GM19468 (cell line): Measurements from ENCODE around the gene GALNT15.

Source experiments
- ATAC-seq: cut with Tn5 transposase; IDR thresholded peaks from one replicate; pipeline ENCODE4 v1.9.1; 2021; ENCODE audit warnings: mild to moderate bottlenecking, moderate library complexity, moderate number of reproducible peaks; ENCODE audit not compliant: unreplicated experiment; ENCODE audit errors: extremely low read depth

GALNT15 gene

GRCh38 chr3:16183601-16184270 is 9.3 kb downstream of the GALNT15 start:
- ATAC-seq: no peak

- ATAC-seq: no peak
Observed at GRCh38 chr3:16186086-16186485, 11.6 kb downstream of the GALNT15 start.

- no peak for ATAC-seq
Observed at GRCh38 chr3:16186565-16186964, 12.1 kb downstream of the GALNT15 start.

GRCh38 chr3:16187213-16187790 is 12.8 kb downstream of the GALNT15 start:
- ATAC-seq: no peak

DNA sequence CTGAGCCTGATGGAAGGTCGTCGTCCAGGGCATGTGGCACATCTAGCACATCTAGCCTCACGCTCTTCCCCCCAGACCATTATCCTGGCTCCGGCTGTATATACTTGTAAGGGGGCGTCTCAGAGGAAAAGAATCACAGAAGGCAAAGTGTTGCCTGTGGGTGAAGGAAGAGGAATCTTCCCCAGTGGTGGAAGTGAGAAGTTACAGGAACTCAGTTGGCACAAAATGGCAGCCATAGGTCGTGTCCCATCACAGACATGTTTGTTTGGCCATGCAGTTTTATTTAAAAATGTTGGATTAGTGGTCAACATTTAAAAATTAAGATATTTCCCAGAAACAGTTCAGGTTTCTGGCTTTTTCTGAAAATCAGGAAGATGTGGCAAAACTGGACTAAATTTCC is 13.6 kb downstream of the GALNT15 start:
- no peak for ATAC-seq

- no peak for ATAC-seq
Observed at GRCh38 chr3:16189201-16189600, 14.7 kb downstream of the GALNT15 start.

DNA sequence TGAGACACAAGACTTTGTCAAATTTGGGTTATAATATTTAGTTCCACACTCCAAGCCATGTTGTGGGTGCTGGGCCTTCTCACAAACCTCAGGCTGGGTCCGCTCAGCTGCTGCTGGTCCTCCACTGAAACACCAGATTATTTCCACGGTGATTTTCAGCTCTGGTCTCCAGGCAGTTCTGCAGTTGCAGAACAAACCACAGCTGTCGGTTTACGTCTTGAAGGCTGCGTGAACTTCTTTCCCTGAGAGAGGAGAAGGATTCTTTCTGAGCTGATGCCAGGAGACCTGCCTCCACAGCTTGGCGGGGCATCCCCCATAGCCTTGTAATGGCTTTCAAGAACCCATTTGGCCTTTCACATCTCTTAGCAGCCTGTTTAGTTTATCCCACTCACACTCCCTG is 16.2 kb downstream of the GALNT15 start:
- no peak for ATAC-seq

- ATAC-seq: no peak
Observed at GRCh38 chr3:16191591-16191990, 17.1 kb downstream of the GALNT15 start.

DNA sequence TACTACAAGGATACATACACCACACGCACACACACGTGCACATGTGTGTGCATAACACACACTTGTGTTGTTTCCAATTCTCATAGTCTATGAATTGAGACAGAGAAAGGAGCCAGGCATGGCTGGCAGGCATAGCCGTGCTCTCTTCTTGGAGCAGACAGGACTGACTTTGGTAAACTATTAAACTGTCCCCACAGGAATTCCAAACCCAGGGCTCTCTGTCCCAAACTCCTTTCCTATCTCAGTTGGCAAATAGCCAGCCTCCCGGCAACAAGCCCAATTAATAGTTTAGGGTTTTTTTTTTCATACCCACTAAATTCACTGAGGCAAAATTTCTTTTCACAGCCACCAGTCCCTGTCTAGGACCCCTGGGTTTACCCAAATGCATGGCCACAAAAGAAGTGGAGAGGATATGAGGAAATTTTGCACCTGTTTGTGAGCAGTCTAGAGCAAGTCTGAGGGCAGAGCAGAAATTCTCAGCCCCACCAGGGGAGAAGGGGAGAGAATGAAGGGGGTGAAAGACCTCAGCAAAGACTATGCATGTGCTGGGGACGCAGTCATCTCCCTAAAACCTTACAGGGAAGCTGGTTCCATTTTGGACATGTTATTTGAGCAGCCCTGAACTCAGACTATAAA is 17.8 kb downstream of the GALNT15 start:
- ATAC-seq: no peak

DNA sequence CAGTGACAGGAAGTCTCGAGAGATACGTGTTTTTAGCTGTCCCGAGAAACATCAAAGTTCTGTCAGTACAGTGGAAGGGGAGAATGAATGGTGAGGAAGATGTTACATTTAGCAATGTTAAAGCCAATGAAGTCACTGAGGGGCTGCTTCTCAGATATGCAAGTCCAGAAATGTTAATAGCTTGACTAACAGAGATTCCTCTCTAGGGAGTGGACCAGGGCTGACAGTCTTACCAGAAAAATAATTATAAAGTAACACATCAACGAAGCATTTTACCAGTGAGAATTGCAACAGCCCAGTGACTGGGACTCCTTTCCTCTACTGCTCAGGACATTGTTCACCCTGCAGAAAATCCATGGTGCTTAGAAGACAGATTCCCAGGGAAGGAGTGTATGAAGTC is 23.9 kb downstream of the GALNT15 start:
- no peak for ATAC-seq

DNA sequence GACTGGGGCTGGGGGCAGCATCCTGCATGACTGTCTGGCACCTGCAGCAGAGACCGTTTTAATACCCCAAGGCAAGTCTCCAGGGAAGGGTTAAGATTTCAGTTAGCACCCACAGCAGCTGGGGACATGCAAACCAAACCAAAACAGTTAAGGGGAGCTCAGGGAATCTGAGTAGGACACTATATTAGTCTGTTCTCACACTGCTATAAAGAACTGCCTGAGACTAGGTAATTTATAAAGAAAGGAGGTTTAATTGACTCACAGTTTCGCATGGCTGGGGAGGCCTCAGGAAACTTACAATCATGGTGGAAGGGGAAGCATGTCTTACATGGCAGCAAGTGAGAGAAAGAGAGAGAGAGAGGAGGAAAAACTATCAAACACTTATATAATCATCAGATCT is 25.3 kb downstream of the GALNT15 start:
- no peak for ATAC-seq

DNA sequence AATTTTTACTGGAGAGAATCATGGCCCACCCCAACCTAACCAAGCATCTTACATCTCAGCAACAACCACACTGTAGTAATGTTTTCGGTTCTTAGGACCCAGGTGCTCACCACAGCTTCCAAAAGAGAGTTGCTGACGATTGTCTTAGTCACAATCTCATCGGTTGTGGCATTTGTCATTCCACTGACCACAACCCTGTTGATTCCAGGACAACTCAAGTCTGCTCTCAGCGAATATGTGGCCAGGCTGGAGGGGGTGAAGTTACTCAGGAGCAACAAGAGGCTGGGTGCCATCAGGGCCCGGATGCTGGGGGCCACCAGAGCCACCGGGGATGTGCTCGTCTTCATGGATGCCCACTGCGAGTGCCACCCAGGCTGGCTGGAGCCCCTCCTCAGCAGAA is 25.9 kb downstream of the GALNT15 start:
- ATAC-seq: no peak

DNA sequence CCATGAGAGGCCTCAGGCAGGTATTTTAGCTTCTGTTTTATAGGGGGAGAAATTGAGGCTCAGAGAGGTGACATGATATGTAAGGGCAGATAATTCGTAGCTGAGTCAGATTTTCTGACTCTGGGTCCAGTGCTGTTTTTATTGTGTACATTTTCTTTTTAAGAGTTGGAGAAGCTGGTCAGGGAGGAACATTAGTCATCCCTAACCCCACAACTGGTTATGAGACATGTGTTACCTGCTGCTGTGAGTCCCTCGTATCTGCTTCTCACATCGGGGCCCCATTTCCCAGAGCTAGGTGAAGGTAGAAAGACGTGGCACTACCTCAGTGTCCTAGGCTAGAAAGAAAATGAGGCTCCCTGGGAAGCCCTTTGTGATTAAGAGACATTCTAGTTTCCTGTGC is 28.6 kb downstream of the GALNT15 start:
- ATAC-seq: no peak

DNA sequence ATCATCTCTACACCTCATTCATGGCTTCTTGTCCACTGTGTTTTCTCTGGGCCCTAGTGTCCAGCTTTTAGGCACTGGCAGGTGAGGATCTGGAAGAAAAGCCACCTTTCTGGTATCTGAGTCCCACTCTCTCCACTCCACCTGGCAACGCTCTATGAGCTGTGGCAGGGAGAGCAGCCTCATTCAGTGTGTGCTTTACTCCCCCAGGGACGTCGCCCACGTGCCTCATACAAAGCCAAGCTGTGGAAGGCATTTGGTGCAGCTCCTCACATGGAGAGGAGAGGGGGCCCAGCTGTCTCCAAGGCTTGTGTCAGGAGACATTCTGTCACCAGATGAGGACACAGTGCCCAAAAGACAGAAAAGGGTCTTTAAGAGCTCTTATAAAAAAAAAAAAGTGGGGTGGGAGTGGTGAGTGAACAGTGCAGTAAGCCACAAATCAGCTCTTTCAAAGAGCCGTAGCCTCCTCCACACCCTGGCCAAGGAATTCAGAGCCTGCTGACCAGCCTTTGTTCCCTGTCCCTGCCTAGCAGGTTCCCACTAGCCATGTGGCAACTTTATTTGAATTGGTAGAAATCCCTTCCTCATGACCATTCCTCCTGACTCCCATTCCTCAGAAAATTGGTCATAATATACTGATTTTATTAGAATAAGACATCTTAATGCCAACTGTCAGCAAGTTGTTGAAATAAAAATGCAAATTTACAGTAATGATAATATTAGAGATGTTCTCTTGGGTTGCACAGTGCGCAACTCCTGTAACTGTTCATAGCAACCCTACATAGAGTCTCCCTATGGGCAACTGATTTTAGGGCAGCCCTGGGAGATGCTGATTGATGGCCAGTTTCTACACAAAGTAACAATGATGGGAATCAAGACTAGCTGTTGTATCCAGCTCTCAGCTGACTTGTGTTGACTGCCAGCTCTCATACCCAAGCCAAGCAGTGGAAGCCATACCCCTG is 29.5 kb downstream of the GALNT15 start:
- no peak for ATAC-seq

GRCh38 chr3:16204751-16205150 is 30.3 kb downstream of the GALNT15 start:
- no peak for ATAC-seq

- no peak for ATAC-seq
Observed at GRCh38 chr3:16205156-16205870, 30.8 kb downstream of the GALNT15 start.

DNA sequence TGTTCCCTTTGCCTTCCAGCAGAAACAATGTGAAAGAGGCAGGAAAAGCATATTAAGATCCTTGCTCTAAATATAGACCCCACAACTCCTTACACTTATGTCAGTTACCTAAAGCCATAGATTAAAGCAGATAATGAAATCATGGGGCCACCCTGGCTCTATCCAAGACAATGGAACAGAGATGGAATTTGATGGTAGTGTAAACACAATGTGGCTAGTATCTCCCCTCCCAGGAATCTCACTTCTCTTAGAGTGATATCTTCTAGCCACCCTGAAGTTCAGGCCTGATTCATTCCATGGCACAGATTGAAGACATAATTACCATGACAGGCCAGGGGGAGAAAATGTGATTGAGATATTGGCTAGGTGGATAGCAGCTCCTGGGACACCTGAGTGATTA is 32.6 kb downstream of the GALNT15 start:
- no peak for ATAC-seq

- no peak for ATAC-seq
Observed at GRCh38 chr3:16211176-16211904, 36.9 kb downstream of the GALNT15 start.

DNA sequence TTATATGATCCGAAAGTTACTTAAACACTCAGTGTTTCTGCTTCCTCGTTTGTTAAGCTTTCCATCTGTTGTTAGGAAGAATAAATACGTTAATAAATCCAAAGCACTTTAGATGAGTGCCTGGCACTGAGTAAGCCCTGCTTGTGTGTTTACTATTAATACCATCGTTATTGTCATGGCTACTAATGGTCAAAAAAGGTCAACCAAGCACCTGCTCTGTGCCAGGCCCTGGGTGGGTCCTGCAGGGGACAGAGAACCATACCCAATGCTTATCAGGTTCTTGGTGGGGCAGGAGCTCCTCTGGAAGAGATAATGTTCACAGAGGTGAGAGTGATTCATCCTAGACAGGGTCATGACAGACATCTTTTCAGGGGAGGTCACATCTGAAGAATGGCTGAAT is 39.9 kb downstream of the GALNT15 start:
- no peak for ATAC-seq
